LNCAP (cell line): Measurements from ENCODE around the gene TJP3.

Experiments
- CTCF ChIP-seq: fragments of 450-650 bp; IDR thresholded peaks from 2 replicates; pipeline ENCODE4 v1.5.1; 2017; ENCODE audit warnings: mild to moderate bottlenecking

The TJP3 gene

GRCh38 chr19:3664879-3665642 lies 43.1 kb upstream of the TJP3 start:
- TF ChIP-seq CTCF: no peak

- peak; percentile 97 for TF ChIP-seq CTCF
Observed at GRCh38 chr19:3665681-3666544, 42.3 kb upstream of the TJP3 start.

DNA sequence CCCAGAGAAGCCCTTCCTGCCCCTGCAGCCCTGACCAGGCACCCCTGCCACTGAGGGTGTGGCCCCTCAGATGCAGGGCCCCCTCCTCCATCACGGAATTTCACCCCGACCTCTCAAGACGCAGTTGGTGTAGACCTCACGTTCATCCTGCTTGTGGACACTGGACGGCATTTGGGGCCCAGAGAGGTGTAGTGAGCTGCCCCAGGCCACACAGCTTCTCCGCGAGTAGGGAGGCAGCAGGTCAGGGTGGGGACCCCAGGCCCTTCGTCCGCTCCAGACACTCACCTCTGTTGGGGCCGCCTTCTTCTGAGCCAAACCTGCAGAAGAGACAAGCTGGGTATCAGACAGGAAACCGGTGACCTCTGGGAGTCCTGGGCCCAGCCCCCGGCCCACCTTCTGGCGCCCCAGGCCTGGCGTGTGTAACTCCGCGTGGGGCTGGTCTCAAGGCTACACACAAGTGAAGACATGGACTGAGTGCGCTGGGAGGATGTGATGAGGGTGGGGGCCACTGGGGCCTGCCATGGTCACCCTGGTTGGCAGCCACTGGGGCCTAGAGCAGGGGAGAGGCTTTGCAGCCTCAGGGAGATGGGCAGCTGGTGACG lies 41.0 kb upstream of the TJP3 start:
- no peak for TF ChIP-seq CTCF

- no peak for TF ChIP-seq CTCF
Observed at GRCh38 chr19:3667766-3668165, 40.4 kb upstream of the TJP3 start.

GRCh38 chr19:3668331-3669081 lies 39.7 kb upstream of the TJP3 start:
- no peak for TF ChIP-seq CTCF

DNA sequence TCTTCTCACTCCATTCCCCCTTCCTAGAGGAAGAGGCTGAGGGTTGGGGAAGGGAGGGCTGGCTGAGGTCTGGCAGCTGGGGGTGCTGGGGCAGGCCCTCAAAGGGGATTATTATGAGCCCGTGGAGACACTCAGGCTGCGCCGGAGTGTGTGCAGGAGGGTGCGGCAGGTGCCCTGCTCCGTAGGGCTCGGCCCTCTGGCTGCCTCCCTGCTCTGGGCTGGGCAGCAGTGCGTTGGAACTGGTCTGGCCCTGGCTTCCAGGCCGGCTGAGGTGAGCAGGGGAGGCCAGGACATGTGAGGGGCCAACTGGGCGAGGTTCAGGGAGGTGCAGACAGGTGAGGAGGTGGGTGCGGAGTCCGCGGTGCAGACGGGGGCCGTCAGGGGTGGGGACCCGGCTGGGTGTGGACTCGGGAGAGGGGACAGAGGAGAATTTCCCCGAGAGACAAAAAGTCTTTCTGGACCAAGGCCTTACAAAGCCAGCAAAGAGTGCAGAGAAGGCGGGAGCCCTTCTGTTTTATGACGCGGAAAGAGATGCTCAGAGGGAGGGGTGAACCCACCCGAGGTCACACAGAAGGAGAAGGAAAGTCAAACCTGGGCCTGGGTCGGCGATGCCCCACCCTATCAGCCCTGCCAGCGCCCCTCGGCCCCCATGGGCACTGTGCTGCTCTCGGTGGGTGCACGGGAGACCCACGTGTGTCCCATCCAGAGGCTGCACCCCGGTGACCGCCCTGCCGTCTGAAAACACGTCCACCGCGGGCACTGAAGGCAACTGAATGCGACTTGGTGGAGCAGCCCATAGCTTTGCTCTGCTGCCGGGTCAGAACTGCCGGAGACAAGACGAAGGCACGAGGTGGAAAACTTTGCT lies 38.9 kb upstream of the TJP3 start:
- no peak for TF ChIP-seq CTCF
